K562 (cell line): ENCODE data around the gene ATP13A5. TPM values are rescaled to one million over a fixed set of nuclear protein-coding genes. Genes with fewer than 3 reads are reported as not detected.

ENCODE experiments used
- ATAC-seq: fragments of 200-7000 bp; cut with Tn5 transposase; 3 replicates; pipeline ENCODE4 v1.9.1; 2020; ENCODE audit warnings: moderate library complexity
- BruUV-seq: library from RNA; stranded (reverse); fragments of 400-500 nt; replicated peaks from 2 replicates; lab custom pipeline; 2021; lab: Mats Ljungman, UMichigan
- CTCF ChIA-PET: fragments of 300-600 bp; formaldehyde crosslinking; extraction: SDS; loops from one replicate; lab custom pipeline; 2021; ENCODE audit warnings: low intra/inter-chr PET ratio; lab: Yijun Ruan, JAX
- POLR2A ChIA-PET: fragments of 300-600, 350-650 bp; sonication (Branson Sonifier 250); formaldehyde crosslinking; extraction: SDS; loops from one replicate; lab custom pipeline; 2021; ENCODE audit warnings: antibody characterized with exemption, inconsistent platforms; lab: Yijun Ruan, JAX
- DNase-seq, 4 experiments: peaks; one replicate each; pipeline versions ENCODE4 v3.0.0 to v3.0.0-alpha.2; 2011 to 2018; ENCODE audit warnings: low spot score in 3 of 4, mixed read lengths in 3 of 4; ENCODE audit errors: extremely low read depth in 1 of 4
- FAIRE-seq: peaks from 2 replicates; lab custom pipeline; 2011; peaks lifted over from hg19 to GRCh38; lab: Jason Lieb, UNC
- H2AFZ ChIP-seq: 2 replicates; pipeline ENCODE4 v1.6.0; 2011; ENCODE audit warnings: low read depth, low read length, control low read depth, inconsistent platforms
- H3K27ac ChIP-seq: fragments of 200-600 bp; 3 replicates; pipeline ENCODE4 v1.8.0; 2011; ENCODE audit warnings: low read depth, mild to moderate bottlenecking, control low read depth, inconsistent platforms, low read length, moderate library complexity, mixed read lengths; ENCODE audit errors: extremely low read depth
- H3K27me3 ChIP-seq, 2 experiments: fragments of 300-600 bp in 1 of 2; 2 replicates in 1 of 2; 3 replicates in 1 of 2; pipeline versions ENCODE4 v1.6.0 to v1.8.0; 2011; ENCODE audit warnings: inconsistent platforms in 2 of 2, low read length in 2 of 2, mild to moderate bottlenecking in 1 of 2, mixed read lengths in 1 of 2, moderate library complexity in 1 of 2; ENCODE audit not compliant: control insufficient read depth in 2 of 2, insufficient read depth in 2 of 2
- H3K36me3 ChIP-seq: fragments of 300-600 bp; 3 replicates; pipeline ENCODE4 v1.8.0; 2011; ENCODE audit warnings: mild to moderate bottlenecking, low read length, inconsistent platforms; ENCODE audit not compliant: control insufficient read depth, insufficient read depth
- H3K4me1 ChIP-seq, 2 experiments: fragments of 200-600 bp in 1 of 2; replicated peaks in 1 of 2; 2 replicates in 1 of 2; 3 replicates in 1 of 2; pipeline versions ENCODE4 v1.5.1 to v1.8.0; 2011; ENCODE audit warnings: inconsistent platforms in 2 of 2, low read length in 2 of 2, mild to moderate bottlenecking in 1 of 2, mixed read lengths in 1 of 2, moderate library complexity in 1 of 2; ENCODE audit not compliant: control insufficient read depth in 2 of 2, insufficient read depth in 2 of 2
- H3K4me2 ChIP-seq: 2 replicates; pipeline ENCODE4 v1.6.1; 2011; ENCODE audit warnings: low read length, control low read depth, inconsistent platforms, mixed read lengths; ENCODE audit not compliant: insufficient read depth
- H3K4me3 ChIP-seq: fragments of 200-600 bp; sonication (generic), shearing (Covaris generic); 2 replicates; pipeline ENCODE4 v1.5.1; 2016; ENCODE audit warnings: control low read depth, inconsistent platforms
- H3K79me2 ChIP-seq: fragments of 200-600 bp; 3 replicates; pipeline ENCODE4 v1.8.0; 2011; ENCODE audit warnings: low read length, inconsistent platforms; ENCODE audit not compliant: control insufficient read depth, insufficient read depth
- H3K9ac ChIP-seq, 2 experiments: 2 replicates each; pipeline versions ENCODE4 v1.6.0 to v1.6.1; 2011; ENCODE audit warnings: low read depth in 2 of 2, low read length in 2 of 2, control low read depth in 1 of 2, inconsistent platforms in 1 of 2, mild to moderate bottlenecking in 1 of 2, mixed read lengths in 1 of 2; ENCODE audit not compliant: insufficient read depth in 1 of 2
- H3K9me1 ChIP-seq: one replicate; pipeline ENCODE4 v1.6.0; 2011; ENCODE audit warnings: inconsistent platforms, mild to moderate bottlenecking, low read length, moderate library complexity; ENCODE audit not compliant: control insufficient read depth, insufficient read depth
- H3K9me3 ChIP-seq: replicated peaks from 2 replicates; pipeline ENCODE4 v1.5.1; 2011; ENCODE audit warnings: low read depth, low read length, inconsistent platforms; ENCODE audit not compliant: control insufficient read depth, insufficient read depth
- H4K20me1 ChIP-seq: replicated peaks from 2 replicates; pipeline ENCODE4 v1.6.1; 2011; ENCODE audit warnings: low read length, inconsistent platforms, mixed read lengths; ENCODE audit not compliant: control insufficient read depth, insufficient read depth
- ARID3B ChIP-seq: fragments of 250-450 bp; sonication (Bioruptor Pico); IDR thresholded peaks from 2 replicates; pipeline ENCODE4 v1.4.0; 2020; ENCODE audit warnings: borderline replicate concordance
- CBFA2T3 ChIP-seq: fragments of 450-650 bp; IDR thresholded peaks from 2 replicates; pipeline ENCODE4 v1.6.1; 2017
- CBFB ChIP-seq: sonication (generic); formaldehyde crosslinking; IDR thresholded peaks from 2 replicates; pipeline ENCODE4 v1.4.0; 2020; ENCODE audit warnings: mild to moderate bottlenecking, missing genetic modification reagents
- CXXC5 ChIP-seq: fragments of 250-450 bp; sonication (Bioruptor Pico); IDR thresholded peaks from 2 replicates; pipeline ENCODE4 v1.8.0; 2022; ENCODE audit warnings: inconsistent platforms, mild to moderate bottlenecking, moderate library complexity
- FOS ChIP-seq: IDR thresholded peaks from 3 replicates; pipeline ENCODE4 v1.6.1; 2011; ENCODE audit not compliant: insufficient read length; ENCODE audit errors: extremely low read depth
- GATAD2A ChIP-seq: fragments of 450-650 bp; IDR thresholded peaks from 2 replicates; pipeline ENCODE4 v1.6.1; 2017
- MLLT1 ChIP-seq, 2 experiments: fragments of 450-650 bp; IDR thresholded peaks; 2 replicates each; pipeline ENCODE4 v1.6.1; 2016
- TSHZ1 ChIP-seq: fragments of 250-450 bp; sonication (Bioruptor Pico); IDR thresholded peaks from 2 replicates; pipeline ENCODE4 v1.4.0; 2020; ENCODE audit warnings: mild to moderate bottlenecking, moderate library complexity
- ZNF277 ChIP-seq: fragments of 250-450 bp; sonication (Bioruptor Pico); IDR thresholded peaks from 2 replicates; pipeline ENCODE4 v1.8.0; 2022; ENCODE audit warnings: inconsistent platforms, mild to moderate bottlenecking, moderate library complexity, borderline replicate concordance
- WGBS: fragments of 100-300 bp; shearing (Covaris generic); methylation state at CpG from one replicate; pipeline ENCODE4 v1.1.6; 2016; ENCODE audit warnings: low coverage, mixed read lengths; ENCODE audit not compliant: insufficient coverage; ENCODE audit errors: missing lambda C conversion rate; 5-methylcytosine and 5-hydroxymethylcytosine counted together
- in situ Hi-C: fragments of 300-500 bp; cut with MboI; formaldehyde crosslinking; loops from 4 replicates; pipeline ENCODE4 v1.15.0; 2018; ENCODE audit warnings: inconsistent platforms, mixed read lengths
- intact Hi-C: fragments of 100-400 bp; cut with micrococcal nuclease; formaldehyde crosslinking; loops from 2 replicates; pipeline ENCODE4 v1.14.2; 2022
- polyA plus RNA-seq, 8 experiments: library from polyadenylated mRNA; depleted of rRNA in 4 of 8; stranded (reverse) in 5 of 8; unstranded in 3 of 8; fragments of >200 nt; fragmentation: Nextera tagmentation in 2 of 8; fragmentation: Illumina TruSeq in 1 of 8; extraction: Ambion mirVana in 2 of 8; extraction: Trizol in 1 of 8; gene quantifications; 2 replicates each; pipeline versions ENCODE4 v1.2.1 to v1.2.3, GENCODE V29; 2011 to 2014; ENCODE audit warnings: inconsistent platforms in 1 of 8, missing spikeins in 1 of 8
- total RNA-seq, 7 experiments: library from RNA; depleted of rRNA in 6 of 7; stranded (reverse); fragments of >200 nt in 6 of 7; fragmentation: Illumina TruSeq in 2 of 7; extraction: Trizol in 2 of 7; gene quantifications; 2 replicates each; pipeline versions ENCODE4 v1.2.1 to v1.2.3, GENCODE V29; 2011 to 2021; ENCODE audit warnings: low replicate concordance in 1 of 7

Gene ATP13A5
- total and polyA plus RNA-seq, 9 of the 15 experiments (the other 6 are each of a cell fraction or from before 2014, with no cell fraction given) = not detected

- intact Hi-C loops = no loop called here
- ChIA-PET CTCF (no interaction called here), POLR2A (no interaction called here)
- BruUV-seq = no TSS peak
- 0% methylated on average over 5 of the region's 5 CpGs for WGBS
- no peaks in the 10 kb centered on the region for H3K9me3 ChIP-seq
- H3K9ac ChIP-seq = no peak overlapping the region
- ATAC-seq (no peak), FAIRE-seq (no peak), DNase-seq (no peak)
- H3K4me2 ChIP-seq = no peak overlapping the region
- no peaks in the 10 kb centered on the region for H3K79me2 ChIP-seq
- H3K36me3 ChIP-seq = no peaks in the 10 kb centered on the region
- no peak overlapping the region for H3K27ac ChIP-seq
- H2AFZ ChIP-seq = no peak overlapping the region
- H3K4me1 ChIP-seq = no peaks in the 10 kb centered on the region
- TF ChIP-seq MLLT1 (IDR thresholded peaks at IDR 0.05) = no peak
- no peak for TF ChIP-seq CBFA2T3
- no peak for TF ChIP-seq CXXC5 (CRISPR knock-in tag)
- no peak for TF ChIP-seq ZNF277
- TF ChIP-seq FOS = no peak
- no peak for TF ChIP-seq GATAD2A
- no peak for TF ChIP-seq ARID3B
- no peak for TF ChIP-seq CBFB (CRISPR knock-in tag)
- no peak for TF ChIP-seq TSHZ1 (CRISPR knock-in tag)
- H3K27me3 ChIP-seq = no peaks in the 10 kb centered on the region
- H3K9me1 ChIP-seq = no peaks in the 10 kb centered on the region
- in situ Hi-C loops = no loop called here
- no peak overlapping the region for H3K4me3 ChIP-seq
- H4K20me1 ChIP-seq = no peaks in the 10 kb centered on the region
Observed at GRCh38 chr3:193297421-193297820, 81.1 kb downstream of the ATP13A5 start.
